ENCODE data around the gene CIDEB. TPM values are rescaled to one million over a fixed set of nuclear protein-coding genes. Genes with fewer than 3 reads are reported as not detected.

Gene CIDEB
- total RNA-seq, 1 experiment from 2014 or later: 9.9 TPM

GRCh38 chr14:24312736-24313507 lies 5.1 kb upstream of the CIDEB start:
- H3K4me2 ChIP-seq (ENCODE audit: low read depth, low read length, poor library complexity, severe bottlenecking): peak overlapping the region; percentile 67
- H2AFZ ChIP-seq (ENCODE audit: low read length): no peak overlapping the region
- no peaks in the 10 kb centered on the region for H3K9me2 ChIP-seq (replicated peaks; ENCODE audit: insufficient read depth, low read length)
- no peaks in the 10 kb centered on the region for H3K9me3 ChIP-seq (ENCODE audit: low read length)
- no peak overlapping the region for H3K27ac ChIP-seq (ENCODE audit: low read length)
- H3K36me3 ChIP-seq (ENCODE audit: insufficient read depth, low read length): peaks cover 17% of the 10 kb centered on the region; the same call in 1 of the 2 replicates
- peaks cover 8% of the 10 kb centered on the region; the same call in 1 of the 2 replicates for H4K20me1 ChIP-seq (ENCODE audit: insufficient read depth, low read depth, low read length)
- H3K4me1 ChIP-seq (ENCODE audit: low read length): peaks cover 29% of the 10 kb centered on the region
- H3K9ac ChIP-seq (ENCODE audit: low read length): peak overlapping the region; percentile 74; the same call in 1 of the 2 replicates
- DNase-seq: no peak
- no peaks in the 10 kb centered on the region for H3K27me3 ChIP-seq (ENCODE audit: low read length)
- H3K79me2 ChIP-seq (ENCODE audit: low read length): peaks cover 10% of the 10 kb centered on the region; the same call in 1 of the 2 replicates
- no peak overlapping the region; the same call in 1 of the 2 replicates for H3K4me3 ChIP-seq (ENCODE audit: low read length)

GRCh38 chr14:24311837-24312615 lies 4.2 kb upstream of the CIDEB start:
- no peaks in the 10 kb centered on the region; the same call in 1 of the 2 replicates for H4K20me1 ChIP-seq (ENCODE audit: insufficient read depth, low read depth, low read length)
- H3K36me3 ChIP-seq (ENCODE audit: insufficient read depth, low read length): peaks cover 17% of the 10 kb centered on the region; the same call in 1 of the 2 replicates
- H3K9me3 ChIP-seq (ENCODE audit: low read length): no peaks in the 10 kb centered on the region
- H3K4me2 ChIP-seq (ENCODE audit: low read depth, low read length, poor library complexity, severe bottlenecking): peak overlapping the region; percentile 67
- H3K9me2 ChIP-seq (replicated peaks; ENCODE audit: insufficient read depth, low read length): no peaks in the 10 kb centered on the region
- peaks cover 10% of the 10 kb centered on the region; the same call in 1 of the 2 replicates for H3K79me2 ChIP-seq (ENCODE audit: low read length)
- no peak for DNase-seq
- H3K9ac ChIP-seq (ENCODE audit: low read length): peak overlapping the region; percentile 74
- H2AFZ ChIP-seq (ENCODE audit: low read length): no peak overlapping the region
- H3K27ac ChIP-seq (ENCODE audit: low read length): peak overlapping the region; percentile 33; the same call in 1 of the 2 replicates
- peak overlapping the region; percentile 64 for H3K4me3 ChIP-seq (ENCODE audit: low read length)
- peaks cover 29% of the 10 kb centered on the region for H3K4me1 ChIP-seq (ENCODE audit: low read length)
- no peaks in the 10 kb centered on the region for H3K27me3 ChIP-seq (ENCODE audit: low read length)

- H4K20me1 ChIP-seq (ENCODE audit: insufficient read depth, low read depth, low read length): no peaks in the 10 kb centered on the region; the same call in 1 of the 2 replicates
Measured at GRCh38 chr14:24310646-24311604, 3.1 kb upstream of the CIDEB start, which contains the start of gene LTB4R. Gene LTB4R (plus strand): TSS chr14:24311502. CDS start chr14:24315652, 4,150 bp downstream.

GRCh38 chr14:24310265-24310645 lies 2.5 kb upstream of the CIDEB start:
- no peaks in the 10 kb centered on the region for H3K27me3 ChIP-seq (ENCODE audit: low read length)
- peak overlapping the region; percentile 74 for H3K9ac ChIP-seq (ENCODE audit: low read length)
- no peaks in the 10 kb centered on the region for H3K9me2 ChIP-seq (replicated peaks; ENCODE audit: insufficient read depth, low read length)
- peak overlapping the region; percentile 67 for H3K4me2 ChIP-seq (ENCODE audit: low read depth, low read length, poor library complexity, severe bottlenecking)
- DNase-seq: no peak
- H4K20me1 ChIP-seq (ENCODE audit: insufficient read depth, low read depth, low read length): no peaks in the 10 kb centered on the region; the same call in 1 of the 2 replicates
- no peaks in the 10 kb centered on the region for H3K9me3 ChIP-seq (ENCODE audit: low read length)
- peaks cover 10% of the 10 kb centered on the region; the same call in 1 of the 2 replicates for H3K79me2 ChIP-seq (ENCODE audit: low read length)
- peaks cover 20% of the 10 kb centered on the region; the same call in 1 of the 2 replicates for H3K36me3 ChIP-seq (ENCODE audit: insufficient read depth, low read length)
- peak overlapping the region; percentile 33; the same call in 1 of the 2 replicates for H3K27ac ChIP-seq (ENCODE audit: low read length)
- no peak overlapping the region for H2AFZ ChIP-seq (ENCODE audit: low read length)
- peaks cover 29% of the 10 kb centered on the region for H3K4me1 ChIP-seq (ENCODE audit: low read length)
- H3K4me3 ChIP-seq (ENCODE audit: low read length): peak overlapping the region; percentile 64

More at GRCh38 chr14:24310646-24311604, 3.1 kb upstream of the CIDEB start, which contains the start of gene LTB4R:
- H3K27me3 ChIP-seq (ENCODE audit: low read length): no peaks in the 10 kb centered on the region
- H3K4me2 ChIP-seq (ENCODE audit: low read depth, low read length, poor library complexity, severe bottlenecking): peak within 1 kb of the TSS; percentile 67
- H3K9ac ChIP-seq (ENCODE audit: low read length): peak within 1 kb of the TSS; percentile 74
- peaks cover 17% of the 10 kb centered on the region; the same call in 1 of the 2 replicates for H3K36me3 ChIP-seq (ENCODE audit: insufficient read depth, low read length)
- H3K4me1 ChIP-seq (ENCODE audit: low read length): peaks cover 29% of the 10 kb centered on the region
- H3K9me3 ChIP-seq (ENCODE audit: low read length): no peaks in the 10 kb centered on the region
- H2AFZ ChIP-seq (ENCODE audit: low read length): no peak within 1 kb of the TSS
- H3K9me2 ChIP-seq (replicated peaks; ENCODE audit: insufficient read depth, low read length): no peaks in the 10 kb centered on the region
- peaks cover 10% of the 10 kb centered on the region; the same call in 1 of the 2 replicates for H3K79me2 ChIP-seq (ENCODE audit: low read length)
- peak within 1 kb of the TSS; percentile 64 for H3K4me3 ChIP-seq (ENCODE audit: low read length)
- peak within 1 kb of the TSS; percentile 33 for H3K27ac ChIP-seq (ENCODE audit: low read length)
- peak; percentile 83 for DNase-seq

- Histone ChIP-seq H3K36me3 (ENCODE audit: insufficient read depth, low read length) (peaks cover 20% of the 10 kb centered on the region; the same call in 1 of the 2 replicates), H3K4me2 (ENCODE audit: low read depth, low read length, poor library complexity, severe bottlenecking) (peak within 1 kb of the TSS; percentile 67), H4K20me1 (ENCODE audit: insufficient read depth, low read depth, low read length) (no peaks in the 10 kb centered on the region; the same call in 1 of the 2 replicates), H3K9me3 (ENCODE audit: low read length) (no peaks in the 10 kb centered on the region), H3K9me2 (replicated peaks; ENCODE audit: insufficient read depth, low read length) (no peaks in the 10 kb centered on the region), H3K27ac (ENCODE audit: low read length) (peak within 1 kb of the TSS; percentile 33; the same call in 1 of the 2 replicates), H3K9ac (ENCODE audit: low read length) (peak within 1 kb of the TSS; percentile 74), H2AFZ (ENCODE audit: low read length) (no peak within 1 kb of the TSS), H3K4me3 (ENCODE audit: low read length) (peak within 1 kb of the TSS; percentile 64), H3K79me2 (ENCODE audit: low read length) (peaks cover 10% of the 10 kb centered on the region; the same call in 1 of the 2 replicates), H3K27me3 (ENCODE audit: low read length) (no peaks in the 10 kb centered on the region), H3K4me1 (ENCODE audit: low read length) (peaks cover 29% of the 10 kb centered on the region)
- DNase-seq: no peak
Measured at GRCh38 chr14:24309538-24310264, 1.9 kb upstream of the CIDEB start, which contains the start of gene LTB4R2. Gene LTB4R2 (plus strand): TSS chr14:24310140. CDS start chr14:24310665, 525 bp downstream.

- peaks cover 25% of the 10 kb centered on the region; the same call in 1 of the 2 replicates for H3K36me3 ChIP-seq (ENCODE audit: insufficient read depth, low read length)
- H3K9me2 ChIP-seq (replicated peaks; ENCODE audit: insufficient read depth, low read length): no peaks in the 10 kb centered on the region
- DNase-seq: no peak
- no peak overlapping the region for H3K4me3 ChIP-seq (ENCODE audit: low read length)
- H3K27ac ChIP-seq (ENCODE audit: low read length): no peak overlapping the region
- peaks cover 10% of the 10 kb centered on the region; the same call in 1 of the 2 replicates for H3K79me2 ChIP-seq (ENCODE audit: low read length)
- H4K20me1 ChIP-seq (ENCODE audit: insufficient read depth, low read depth, low read length): no peaks in the 10 kb centered on the region; the same call in 1 of the 2 replicates
- H3K4me2 ChIP-seq (ENCODE audit: low read depth, low read length, poor library complexity, severe bottlenecking): no peak overlapping the region
- H3K9ac ChIP-seq (ENCODE audit: low read length): 0 out of 2 replicates have a peak overlapping the region, but pooled peaks have one; percentile 74
- H2AFZ ChIP-seq (ENCODE audit: low read length): no peak overlapping the region
- no peaks in the 10 kb centered on the region for H3K9me3 ChIP-seq (ENCODE audit: low read length)
- H3K4me1 ChIP-seq (ENCODE audit: low read length): peaks cover 29% of the 10 kb centered on the region
- no peaks in the 10 kb centered on the region for H3K27me3 ChIP-seq (ENCODE audit: low read length)
Measured at GRCh38 chr14:24308342-24309124, 756 bp upstream of the CIDEB start.

Measured in Karpas-422 (cell line).